Peyer's patch (tissue), 4 donors: ENCODE data around the gene EZH2.

Experiments
- POLR2A ChIP-seq, 2 donors: fragments of 450-650 bp; IDR thresholded peaks; one replicate each; pipeline ENCODE4 v1.5.1; 2017; ENCODE audit warnings: antibody characterized with exemption in 2 of 2, mild to moderate bottlenecking in 2 of 2, moderate library complexity in 2 of 2
- TF ChIP-seq, protein P1 (sequence below), 6 experiments: fragments of 450-650 bp in 4 of 6; fragments of 200-600 bp in 2 of 6; sonication (generic) in 1 of 6; IDR thresholded peaks; one replicate each; pipeline ENCODE4 v1.5.1; 2017 to 2019; ENCODE audit warnings: antibody characterized with exemption in 6 of 6, mild to moderate bottlenecking in 3 of 6, moderate library complexity in 1 of 6

DNA sequence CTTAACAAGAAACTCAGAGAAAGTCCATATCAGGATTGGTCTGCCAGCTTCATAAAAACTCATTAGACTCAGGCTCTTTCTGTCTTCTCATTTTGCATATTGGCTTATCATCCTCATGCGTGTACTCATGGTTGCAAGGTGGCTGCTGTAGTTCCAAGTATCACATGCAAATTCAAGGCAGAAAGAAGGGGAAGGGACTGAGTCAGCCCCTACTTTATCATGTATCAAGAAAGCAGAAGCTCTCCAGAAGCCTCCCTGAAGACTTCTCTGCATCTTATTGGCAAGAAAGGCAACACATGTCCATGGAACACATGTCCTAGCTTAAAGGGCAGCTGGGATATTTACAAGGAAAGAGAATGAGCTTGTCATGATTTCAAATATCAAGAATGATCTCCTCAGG is 19.4 kb upstream of the EZH2 start:
- TF ChIP-seq, protein P1, sequence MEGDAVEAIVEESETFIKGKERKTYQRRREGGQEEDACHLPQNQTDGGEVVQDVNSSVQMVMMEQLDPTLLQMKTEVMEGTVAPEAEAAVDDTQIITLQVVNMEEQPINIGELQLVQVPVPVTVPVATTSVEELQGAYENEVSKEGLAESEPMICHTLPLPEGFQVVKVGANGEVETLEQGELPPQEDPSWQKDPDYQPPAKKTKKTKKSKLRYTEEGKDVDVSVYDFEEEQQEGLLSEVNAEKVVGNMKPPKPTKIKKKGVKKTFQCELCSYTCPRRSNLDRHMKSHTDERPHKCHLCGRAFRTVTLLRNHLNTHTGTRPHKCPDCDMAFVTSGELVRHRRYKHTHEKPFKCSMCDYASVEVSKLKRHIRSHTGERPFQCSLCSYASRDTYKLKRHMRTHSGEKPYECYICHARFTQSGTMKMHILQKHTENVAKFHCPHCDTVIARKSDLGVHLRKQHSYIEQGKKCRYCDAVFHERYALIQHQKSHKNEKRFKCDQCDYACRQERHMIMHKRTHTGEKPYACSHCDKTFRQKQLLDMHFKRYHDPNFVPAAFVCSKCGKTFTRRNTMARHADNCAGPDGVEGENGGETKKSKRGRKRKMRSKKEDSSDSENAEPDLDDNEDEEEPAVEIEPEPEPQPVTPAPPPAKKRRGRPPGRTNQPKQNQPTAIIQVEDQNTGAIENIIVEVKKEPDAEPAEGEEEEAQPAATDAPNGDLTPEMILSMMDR (IDR thresholded peaks at IDR 0.05), result no peak
- TF ChIP-seq POLR2A (IDR thresholded peaks at IDR 0.05), result no peak
